A673 (cell line): Measurements from ENCODE around the gene CPE. TPM values are rescaled to one million over a fixed set of nuclear protein-coding genes. Genes with fewer than 3 reads are reported as not detected.

Experiments
- BruUV-seq: library from RNA; stranded (reverse); fragments of 400-500 nt; replicated peaks from 2 replicates; lab custom pipeline; 2021; lab: Mats Ljungman, UMichigan
- CTCF ChIA-PET: fragments of 300-600 bp; sonication (Branson Sonifier 250); formaldehyde crosslinking; loops from one replicate; lab custom pipeline; 2022; ENCODE audit warnings: antibody characterized with exemption; lab: Charles Lee
- POLR2A ChIA-PET: fragments of 300-600 bp; sonication (Branson Sonifier 250); formaldehyde crosslinking; loops from one replicate; lab custom pipeline; 2022; ENCODE audit warnings: antibody characterized with exemption; ENCODE audit not compliant: low non-redundant PET; lab: Charles Lee
- DNase-seq: peaks from one replicate; pipeline ENCODE4 v3.0.0-alpha.2; 2015; ENCODE audit warnings: low spot score
- H3K27ac ChIP-seq: fragments of 200-600 bp; sonication (generic); 2 replicates; pipeline ENCODE4 v1.5.1; 2016; ENCODE audit warnings: mixed run types, low read depth, mild to moderate bottlenecking, mixed read lengths, antibody characterized with exemption, low read length; ENCODE audit not compliant: poor library complexity, severe bottlenecking
- H3K27me3 ChIP-seq: fragments of 200-600 bp; sonication (generic); replicated peaks from 2 replicates; pipeline ENCODE4 v1.6.1; 2017; ENCODE audit warnings: mixed run types, low read depth, mild to moderate bottlenecking, mixed read lengths, antibody characterized with exemption, low read length; ENCODE audit not compliant: insufficient read depth, poor library complexity
- H3K36me3 ChIP-seq: fragments of 200-600 bp; sonication (generic); 2 replicates; pipeline ENCODE4 v1.6.1; 2016; ENCODE audit warnings: mixed run types, mild to moderate bottlenecking, mixed read lengths, antibody characterized with exemption, low read length; ENCODE audit not compliant: insufficient read depth, poor library complexity, severe bottlenecking
- H3K4me1 ChIP-seq: fragments of 200-600 bp; sonication (generic); 2 replicates; pipeline ENCODE4 v1.6.1; 2017; ENCODE audit warnings: mixed run types, mild to moderate bottlenecking, mixed read lengths, antibody characterized with exemption, low read length; ENCODE audit not compliant: insufficient read depth, poor library complexity, severe bottlenecking
- H3K4me3 ChIP-seq: fragments of 200-600 bp; sonication (generic); 2 replicates; pipeline ENCODE4 v1.5.1; 2016; ENCODE audit warnings: low read depth, mixed run types, mild to moderate bottlenecking, mixed read lengths, low read length; ENCODE audit not compliant: poor library complexity, severe bottlenecking
- H3K9me3 ChIP-seq: fragments of 200-600 bp; sonication (generic); 2 replicates; pipeline ENCODE4 v1.6.1; 2016; ENCODE audit warnings: mixed run types, low read depth, mild to moderate bottlenecking, mixed read lengths, antibody characterized with exemption, low read length; ENCODE audit not compliant: poor library complexity, severe bottlenecking
- CTCF ChIP-seq: fragments of 300-800, 200-600 bp; sonication (generic); conservative IDR thresholded peaks from 2 replicates; pipeline ENCODE4 v1.5.1; 2017; ENCODE audit warnings: low read depth, mild to moderate bottlenecking, antibody characterized with exemption, low read length, moderate library complexity, mixed read lengths
- EZH2 ChIP-seq: fragments of 200-600 bp; sonication (generic); IDR thresholded peaks from 2 replicates; pipeline ENCODE4 v1.6.1; 2017; ENCODE audit warnings: borderline replicate concordance, low read depth, mild to moderate bottlenecking, mixed read lengths, antibody characterized with exemption, low read length; ENCODE audit not compliant: poor library complexity, severe bottlenecking
- intact Hi-C: fragments of 100-400 bp; cut with micrococcal nuclease; formaldehyde crosslinking; loops from one replicate; pipeline ENCODE4 v1.10.0; 2022; ENCODE audit not compliant: unreplicated experiment
- total RNA-seq: library from RNA; stranded (reverse); gene quantifications from 2 replicates; pipeline ENCODE4 v1.2.3, GENCODE V29; 2021

Gene CPE
- total RNA-seq, 1 experiment from 2014 or later, result 27.2 TPM

- BruUV-seq, result no TSS peak
- Histone ChIP-seq H3K27ac (no peak overlapping the region), H3K9me3 (no peaks in the 10 kb centered on the region), H3K4me1 (peaks cover 11% of the 10 kb centered on the region), H3K27me3 (no peaks in the 10 kb centered on the region), H3K4me3 (no peak overlapping the region), H3K36me3 (no peaks in the 10 kb centered on the region)
- intact Hi-C loops, result no loop called here
- TF ChIP-seq CTCF, result no peak
- no peak for TF ChIP-seq EZH2
- POLR2A ChIA-PET, result no interaction called here
- CTCF ChIA-PET, result no interaction called here
- no peak for DNase-seq
Observed at GRCh38 chr4:165502916-165503907, 124.4 kb downstream of the CPE start.

- ChIA-PET POLR2A (no interaction called here), CTCF (no interaction called here)
- Histone ChIP-seq H3K4me1 (peaks cover 11% of the 10 kb centered on the region), H3K36me3 (no peaks in the 10 kb centered on the region), H3K27ac (no peak overlapping the region), H3K9me3 (no peaks in the 10 kb centered on the region), H3K27me3 (no peaks in the 10 kb centered on the region), H3K4me3 (no peak overlapping the region)
- DNase-seq, result peak; percentile 17
- no peak for TF ChIP-seq CTCF
- no peak for TF ChIP-seq EZH2
- no TSS peak for BruUV-seq
- intact Hi-C loops, result no loop called here
Observed at GRCh38 chr4:165504184-165504583, 125.4 kb downstream of the CPE start.

- BruUV-seq, result no TSS peak
- ChIA-PET CTCF (interaction anchor here (0.9 kb wide), 1 partner anchor 13 kb away, joined by 4 read pairs; no protein-coding TSS in a partner anchor), POLR2A (no interaction called here)
- Histone ChIP-seq H3K36me3 (no peaks in the 10 kb centered on the region), H3K4me1 (peaks cover 11% of the 10 kb centered on the region), H3K27ac (no peak overlapping the region), H3K27me3 (no peaks in the 10 kb centered on the region), H3K9me3 (no peaks in the 10 kb centered on the region), H3K4me3 (no peak overlapping the region)
- intact Hi-C loops, result no loop called here
- TF ChIP-seq CTCF (no peak), EZH2 (no peak)
- no peak for DNase-seq
Observed at GRCh38 chr4:165505958-165506837, 127.4 kb downstream of the CPE start.
